Uterus (tissue), 4 donors: ENCODE results near the gene AP3B1. TPM values are rescaled to one million over a fixed set of nuclear protein-coding genes. Genes with fewer than 3 reads are reported as not detected.

ENCODE experiments used
- DNase-seq, 2 donors: peaks; one replicate each; pipeline ENCODE4 v3.0.0-alpha.2; 2019 to 2020
- H3K27ac ChIP-seq, 2 donors: fragments of 200-600 bp; sonication (generic); 1 replicate in 1 of 2; 2 replicates in 1 of 2; pipeline ENCODE4 v1.5.1; 2016 to 2018
- H3K27me3 ChIP-seq, 2 donors: fragments of 200-600 bp; sonication (generic); one replicate each; pipeline ENCODE4 v1.5.1; 2018 to 2019; ENCODE audit warnings: control low read depth in 1 of 2
- H3K36me3 ChIP-seq, 2 donors: fragments of 200-600 bp; sonication (generic); one replicate each; pipeline ENCODE4 v1.5.1; 2019; ENCODE audit warnings: control low read depth in 1 of 2
- H3K4me1 ChIP-seq, 2 donors: fragments of 200-600 bp; sonication (generic); one replicate each; pipeline ENCODE4 v1.5.1; 2018 to 2019; ENCODE audit warnings: control low read depth in 1 of 2
- H3K4me3 ChIP-seq, 2 donors: fragments of 200-600 bp; sonication (generic); 1 replicate in 1 of 2; 2 replicates in 1 of 2; pipeline ENCODE4 v1.5.1; 2018 to 2019; ENCODE audit warnings: mild to moderate bottlenecking in 1 of 2
- H3K9me3 ChIP-seq, 2 donors: fragments of 200-600 bp; sonication (generic); one replicate each; pipeline ENCODE4 v1.5.1; 2019; ENCODE audit warnings: control low read depth in 1 of 2
- CTCF ChIP-seq, 4 experiments: fragments of 200-600 bp in 2 of 4; fragments of 450-650 bp in 2 of 4; sonication (generic) in 2 of 4; IDR thresholded peaks; one replicate each; pipeline ENCODE4 v1.5.1; 2016 to 2019; ENCODE audit warnings: antibody characterized with exemption in 4 of 4, mild to moderate bottlenecking in 2 of 4, moderate library complexity in 1 of 4
- POLR2A ChIP-seq, 2 donors: fragments of 450-650 bp; IDR thresholded peaks; one replicate each; pipeline ENCODE4 v1.6.1; 2016; ENCODE audit warnings: antibody characterized with exemption in 2 of 2, mild to moderate bottlenecking in 1 of 2, moderate library complexity in 1 of 2
- intact Hi-C: fragments of 100-400 bp; cut with DNase I; formaldehyde crosslinking; loops from one replicate; pipeline ENCODE4 v1.15.1; 2023; ENCODE audit warnings: low total_unique reads
- total RNA-seq, 4 donors: library from RNA; depleted of rRNA in 3 of 4; stranded (reverse); fragments of >200 nt in 3 of 4; gene quantifications; one replicate each; pipeline versions ENCODE4 v1.1.0 to v1.2.4, GENCODE V29; 2014 to 2023
- donor health status: DM: yes; HTN: yes; CAD: no.

AP3B1 gene, protein sequence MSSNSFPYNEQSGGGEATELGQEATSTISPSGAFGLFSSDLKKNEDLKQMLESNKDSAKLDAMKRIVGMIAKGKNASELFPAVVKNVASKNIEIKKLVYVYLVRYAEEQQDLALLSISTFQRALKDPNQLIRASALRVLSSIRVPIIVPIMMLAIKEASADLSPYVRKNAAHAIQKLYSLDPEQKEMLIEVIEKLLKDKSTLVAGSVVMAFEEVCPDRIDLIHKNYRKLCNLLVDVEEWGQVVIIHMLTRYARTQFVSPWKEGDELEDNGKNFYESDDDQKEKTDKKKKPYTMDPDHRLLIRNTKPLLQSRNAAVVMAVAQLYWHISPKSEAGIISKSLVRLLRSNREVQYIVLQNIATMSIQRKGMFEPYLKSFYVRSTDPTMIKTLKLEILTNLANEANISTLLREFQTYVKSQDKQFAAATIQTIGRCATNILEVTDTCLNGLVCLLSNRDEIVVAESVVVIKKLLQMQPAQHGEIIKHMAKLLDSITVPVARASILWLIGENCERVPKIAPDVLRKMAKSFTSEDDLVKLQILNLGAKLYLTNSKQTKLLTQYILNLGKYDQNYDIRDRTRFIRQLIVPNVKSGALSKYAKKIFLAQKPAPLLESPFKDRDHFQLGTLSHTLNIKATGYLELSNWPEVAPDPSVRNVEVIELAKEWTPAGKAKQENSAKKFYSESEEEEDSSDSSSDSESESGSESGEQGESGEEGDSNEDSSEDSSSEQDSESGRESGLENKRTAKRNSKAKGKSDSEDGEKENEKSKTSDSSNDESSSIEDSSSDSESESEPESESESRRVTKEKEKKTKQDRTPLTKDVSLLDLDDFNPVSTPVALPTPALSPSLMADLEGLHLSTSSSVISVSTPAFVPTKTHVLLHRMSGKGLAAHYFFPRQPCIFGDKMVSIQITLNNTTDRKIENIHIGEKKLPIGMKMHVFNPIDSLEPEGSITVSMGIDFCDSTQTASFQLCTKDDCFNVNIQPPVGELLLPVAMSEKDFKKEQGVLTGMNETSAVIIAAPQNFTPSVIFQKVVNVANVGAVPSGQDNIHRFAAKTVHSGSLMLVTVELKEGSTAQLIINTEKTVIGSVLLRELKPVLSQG
- total RNA-seq = 10 to 100 TPM; 15.9 to 67.1 (median 33.4) TPM

DNA sequence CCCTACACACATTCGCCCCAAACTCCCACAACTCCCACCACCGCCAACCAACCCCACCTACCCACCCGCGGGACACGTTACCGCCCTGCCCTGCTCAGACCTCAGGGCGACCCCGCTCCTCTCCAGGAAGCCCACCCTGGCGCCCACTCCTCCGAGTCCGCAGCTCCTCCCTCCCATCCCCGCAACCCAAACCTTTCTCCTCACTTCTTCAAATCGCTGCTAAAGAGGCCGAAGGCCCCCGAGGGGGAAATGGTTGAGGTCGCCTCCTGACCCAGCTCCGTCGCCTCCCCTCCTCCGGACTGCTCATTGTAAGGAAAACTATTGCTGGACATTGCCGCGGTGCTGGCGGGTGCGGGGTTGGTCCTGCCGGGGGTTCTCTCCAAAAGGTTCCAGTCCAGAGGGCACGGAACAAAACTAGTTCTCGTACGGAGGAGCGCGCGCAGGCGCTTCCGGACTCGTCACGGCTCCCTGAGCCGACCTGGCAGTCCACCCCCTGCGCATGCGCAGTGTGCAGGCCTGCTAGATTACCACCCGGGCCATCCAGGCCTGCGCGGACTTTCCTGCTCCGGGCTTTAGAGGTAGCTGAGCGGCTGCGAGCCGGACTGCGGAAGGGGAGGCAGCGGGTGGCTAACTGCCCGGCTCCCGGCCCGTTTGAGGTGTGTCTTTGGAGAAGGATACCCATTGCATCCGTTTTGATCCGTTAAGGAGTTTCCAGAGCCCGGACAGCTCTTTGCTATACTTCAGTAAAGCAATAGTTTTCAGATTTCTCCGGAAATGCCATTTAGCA lies at the start of gene AP3B1:
Gene AP3B1, minus strand, starts transcription at position 451 of the 787 bp plus-strand sequence. Its CDS starts 119 bp downstream, at position 332.
- Histone ChIP-seq H3K4me1 (peaks cover 0 to 4% of the 10 kb centered on the region in 2 donors), H3K27ac (peak within 1 kb of the TSS; percentile 82 to 89), H3K36me3 (no peaks in the 10 kb centered on the region), H3K27me3 (no peaks in the 10 kb centered on the region), H3K9me3 (no peaks in the 10 kb centered on the region), H3K4me3 (peak within 1 kb of the TSS; percentile 81 to 91)
- TF ChIP-seq POLR2A (IDR thresholded peaks at IDR 0.05) = peak; percentile 72 to 95
- TF ChIP-seq CTCF (IDR thresholded peaks at IDR 0.05) = peak in 3 of 4 experiments; percentile 8 to 46 (median 22)
- intact Hi-C loops = loop anchor here (2.0 kb wide), 1 partner anchor 66 kb away; the partner anchor contains the start of gene SCAMP1
- peak; percentile 98 to 99 for DNase-seq

DNA sequence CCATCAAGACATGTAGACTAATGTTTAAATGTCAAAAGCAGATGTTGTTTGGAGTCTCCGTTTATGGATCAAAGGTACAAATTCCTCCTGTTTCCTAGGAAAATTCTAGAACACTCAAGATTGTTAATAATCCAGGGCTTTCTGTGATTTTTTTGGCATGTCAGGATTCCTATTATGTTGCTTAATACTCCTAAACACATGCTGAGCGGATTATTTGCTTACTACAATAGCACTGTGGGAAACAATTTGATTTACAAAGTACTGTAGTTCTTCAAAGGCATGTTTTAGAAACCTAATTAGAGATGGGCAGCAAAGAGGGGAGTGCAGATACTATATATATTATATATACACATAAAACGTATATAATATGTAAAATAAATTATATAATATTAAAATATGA lies 46.9 kb upstream of the AP3B1 start:
- Histone ChIP-seq H3K9me3 (no peaks in the 10 kb centered on the region), H3K4me3 (no peak overlapping the region), H3K27me3 (no peaks in the 10 kb centered on the region), H3K27ac (no peak overlapping the region), H3K36me3 (no peaks in the 10 kb centered on the region), H3K4me1 (no peaks in the 10 kb centered on the region)
- intact Hi-C loops = no loop called here
- DNase-seq = no peak
- no peak for TF ChIP-seq POLR2A (IDR thresholded peaks at IDR 0.05)
- no peak for TF ChIP-seq CTCF (IDR thresholded peaks at IDR 0.05)

- Histone ChIP-seq H3K4me1 (no peaks in the 10 kb centered on the region), H3K4me3 (no peak overlapping the region), H3K27ac (no peak overlapping the region), H3K9me3 (no peaks in the 10 kb centered on the region), H3K27me3 (no peaks in the 10 kb centered on the region), H3K36me3 (no peaks in the 10 kb centered on the region)
- TF ChIP-seq POLR2A (IDR thresholded peaks at IDR 0.05) = no peak
- no peak for TF ChIP-seq CTCF (IDR thresholded peaks at IDR 0.05)
- DNase-seq = no peak
- intact Hi-C loops = no loop called here
Observed at GRCh38 chr5:78339617-78340436, 45.3 kb upstream of the AP3B1 start.

DNA sequence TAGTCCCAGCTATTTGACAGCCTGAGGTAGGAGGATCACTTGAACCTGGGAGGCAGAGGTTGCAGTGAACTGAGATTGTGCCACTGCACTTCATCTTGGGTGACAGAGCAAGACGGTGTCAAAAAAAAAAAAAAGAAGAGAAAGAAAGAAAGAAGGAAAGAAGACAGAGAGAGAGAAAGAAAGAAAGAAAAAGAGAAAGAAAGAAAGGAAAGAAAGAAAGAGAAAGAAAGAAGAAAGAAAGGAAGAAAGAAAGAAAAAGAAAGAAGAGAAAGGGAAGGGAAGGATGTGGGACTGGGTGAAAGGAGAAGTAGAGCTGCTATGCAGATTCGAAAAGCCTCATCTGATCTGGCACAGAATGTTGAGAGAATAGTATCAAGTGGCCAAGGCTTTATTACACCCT lies 42.2 kb upstream of the AP3B1 start:
- Histone ChIP-seq H3K4me3 (no peak overlapping the region), H3K27ac (no peak overlapping the region), H3K27me3 (no peaks in the 10 kb centered on the region), H3K36me3 (no peaks in the 10 kb centered on the region), H3K9me3 (no peaks in the 10 kb centered on the region), H3K4me1 (no peaks in the 10 kb centered on the region)
- intact Hi-C loops = no loop called here
- no peak for DNase-seq
- no peak for TF ChIP-seq CTCF (IDR thresholded peaks at IDR 0.05)
- no peak for TF ChIP-seq POLR2A (IDR thresholded peaks at IDR 0.05)
